ENCODE data around the gene SLC25A15. TPM values are rescaled to one million over a fixed set of nuclear protein-coding genes. Genes with fewer than 3 reads are reported as not detected.

SLC25A15 gene
- total RNA-seq, 2 experiments from 2014 or later, result 13.4 to 13.5 TPM

DNA sequence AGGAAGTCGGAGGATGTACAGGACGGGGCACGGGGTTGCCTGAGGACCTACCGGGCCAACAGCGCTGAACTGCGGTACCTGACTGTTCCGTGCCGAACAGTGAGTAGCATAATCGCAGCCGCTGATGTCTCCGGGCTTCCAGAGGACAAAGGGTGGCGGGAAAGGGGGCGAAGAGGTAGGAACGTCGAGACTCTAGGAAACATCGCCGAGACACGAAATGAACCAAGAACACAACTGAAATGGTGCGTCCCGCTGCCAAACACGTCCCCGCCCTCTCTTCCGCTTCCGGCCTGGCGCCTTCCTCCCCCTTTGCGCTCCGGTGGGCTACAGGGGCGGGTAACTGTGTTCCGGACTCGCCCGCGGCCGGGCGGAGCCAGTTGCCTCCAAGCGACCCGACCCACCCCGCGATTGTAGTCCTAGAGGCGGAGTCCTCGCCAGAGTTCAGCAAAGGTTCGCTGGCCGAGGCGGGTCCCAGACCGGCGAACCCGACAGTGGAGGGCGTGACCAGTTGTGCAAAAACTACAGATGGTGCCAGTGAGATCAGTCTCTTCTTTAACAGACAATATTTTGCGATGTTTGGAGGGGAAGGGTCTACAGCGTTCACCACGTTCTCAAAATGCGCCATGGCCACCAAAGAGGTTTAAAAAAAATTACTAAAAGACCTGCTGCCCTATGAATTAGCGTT, 18.3 kb upstream of the SLC25A15 start, which contains the start of gene MRPS31:
Gene MRPS31, minus strand, starts transcription at position 257 of the 685 bp plus-strand sequence. Its CDS starts 54 bp downstream, at position 203.
- ATAC-seq (peak; percentile 99), DNase-seq (peak; percentile 97)
- Mint-ChIP-seq H3K4me3 (peak within 1 kb of the TSS; percentile 97), H3K27ac (peak within 1 kb of the TSS; percentile 97), H3K27me3 (ENCODE audit: low read depth) (no peaks in the 10 kb centered on the region), H3K36me3 (ENCODE audit: low read depth) (peaks cover 16% of the 10 kb centered on the region), H3K9me3 (ENCODE audit: insufficient read depth) (no peaks in the 10 kb centered on the region), H3K4me1 (ENCODE audit: low read depth) (peaks cover 50% of the 10 kb centered on the region)
- POLR2A ChIA-PET, result interaction anchor here (0.9 to 1.2 kb wide), 2 partner anchors 8 to 151 kb away, joined by 3 read pairs; no protein-coding TSS in a partner anchor
- CTCF ChIA-PET, result interaction anchor here (0.6 to 2.1 kb wide), 4 partner anchors 19 to 1680 kb away, joined by 3 to 9 read pairs (median 6); partner anchors contain the start of gene SLC25A15

GRCh38 chr13:40772765-40773473, 16.5 kb upstream of the SLC25A15 start:
- ChIA-PET CTCF (interaction anchor here (2.1 kb wide), 1 partner anchor 105 kb away, joined by 9 read pairs; no protein-coding TSS in a partner anchor), POLR2A (no interaction called here)
- ATAC-seq (no peak), DNase-seq (no peak)
- Mint-ChIP-seq H3K4me1 (ENCODE audit: low read depth) (peaks cover 55% of the 10 kb centered on the region), H3K9me3 (ENCODE audit: insufficient read depth) (no peaks in the 10 kb centered on the region), H3K27me3 (ENCODE audit: low read depth) (no peaks in the 10 kb centered on the region), H3K36me3 (ENCODE audit: low read depth) (peaks cover 8% of the 10 kb centered on the region), H3K27ac (no peak overlapping the region), H3K4me3 (no peak overlapping the region)

DNA sequence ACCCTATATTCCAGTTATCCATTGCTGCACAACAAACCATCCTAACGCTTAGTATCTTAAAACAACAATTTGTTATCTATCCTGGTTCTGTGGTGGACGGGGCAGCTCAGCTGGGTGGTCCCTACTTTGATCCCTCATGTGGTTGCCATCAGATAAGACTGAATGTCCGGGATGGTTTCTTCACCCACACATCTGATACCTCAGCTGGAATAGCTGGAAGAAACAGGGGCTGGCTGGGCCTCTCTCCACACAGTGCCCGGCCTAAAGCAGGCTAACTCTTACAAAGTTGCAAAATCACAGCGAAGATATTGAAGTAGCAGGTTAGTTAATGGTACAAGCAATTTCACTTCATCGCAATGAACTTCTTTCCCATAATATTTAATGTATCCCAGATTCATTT, 14.7 kb upstream of the SLC25A15 start:
- ATAC-seq, result no peak
- ChIA-PET POLR2A (no interaction called here), CTCF (interaction anchor here (1.4 to 5.0 kb wide), 3 partner anchors 9 to 20 kb away, joined by 3 to 24 read pairs (median 4); partner anchors contain the start of gene SLC25A15)
- Mint-ChIP-seq H3K27ac (no peak overlapping the region), H3K4me1 (ENCODE audit: low read depth) (peaks cover 51% of the 10 kb centered on the region), H3K36me3 (ENCODE audit: low read depth) (peaks cover 2% of the 10 kb centered on the region), H3K4me3 (no peak overlapping the region), H3K27me3 (ENCODE audit: low read depth) (no peaks in the 10 kb centered on the region), H3K9me3 (ENCODE audit: insufficient read depth) (no peaks in the 10 kb centered on the region)
- DNase-seq, result no peak

GRCh38 chr13:40776232-40776631, 13.2 kb upstream of the SLC25A15 start:
- Mint-ChIP-seq H3K4me3 (peak overlapping the region; percentile 72), H3K9me3 (ENCODE audit: insufficient read depth) (no peaks in the 10 kb centered on the region), H3K4me1 (ENCODE audit: low read depth) (peaks cover 43% of the 10 kb centered on the region), H3K27me3 (ENCODE audit: low read depth) (no peaks in the 10 kb centered on the region), H3K36me3 (ENCODE audit: low read depth) (no peaks in the 10 kb centered on the region), H3K27ac (peak overlapping the region; percentile 100)
- peak; percentile 50 for DNase-seq
- CTCF ChIA-PET, result interaction anchor here (1.1 to 5.0 kb wide), 6 partner anchors 11 to 1091 kb away, joined by 3 to 24 read pairs (median 6); partner anchors contain the start of gene SLC25A15
- ATAC-seq, result peak; percentile 1
- POLR2A ChIA-PET, result interaction anchor here (1.2 kb wide), 1 partner anchor 13 kb away, joined by 3 read pairs; the partner anchor contains the start of gene SLC25A15

DNA sequence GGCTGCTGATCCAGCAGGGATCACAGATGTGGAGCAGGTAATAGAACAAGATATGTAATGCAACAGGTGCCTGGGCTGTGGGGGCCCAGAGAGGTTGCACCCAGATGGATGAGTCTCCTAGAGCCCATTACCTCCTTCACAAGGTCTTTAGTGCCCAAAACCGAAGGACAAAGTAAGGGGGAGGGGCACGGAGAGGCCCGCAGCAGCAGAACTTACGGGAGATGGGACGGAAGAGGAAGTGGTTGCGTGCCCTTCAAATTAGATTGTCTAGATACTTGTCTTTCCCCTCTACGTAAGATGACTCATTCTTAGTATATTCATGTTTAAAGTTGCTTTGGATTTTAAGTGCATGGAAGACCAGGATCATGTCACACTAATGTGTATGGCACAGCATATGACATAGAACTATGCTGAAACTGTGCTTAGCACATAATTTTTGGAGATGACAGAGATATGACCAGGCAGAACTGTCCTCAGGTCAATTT, 12.7 kb upstream of the SLC25A15 start:
- Mint-ChIP-seq H3K9me3 (ENCODE audit: insufficient read depth) (no peaks in the 10 kb centered on the region), H3K4me1 (ENCODE audit: low read depth) (peaks cover 41% of the 10 kb centered on the region), H3K27ac (peak overlapping the region; percentile 100), H3K36me3 (ENCODE audit: low read depth) (no peaks in the 10 kb centered on the region), H3K4me3 (peak overlapping the region; percentile 72), H3K27me3 (ENCODE audit: low read depth) (no peaks in the 10 kb centered on the region)
- DNase-seq (peak; percentile 87), ATAC-seq (peak; percentile 83)
- ChIA-PET CTCF (interaction anchor here (0.8 to 5.0 kb wide), 34 partner anchors 10 to 1095 kb away, joined by 3 to 42 read pairs (median 4); partner anchors contain the start of gene SLC25A15), POLR2A (interaction anchor here (1.2 kb wide), 1 partner anchor 388 kb away, joined by 4 read pairs; no protein-coding TSS in a partner anchor)

- Mint-ChIP-seq H3K4me1 (ENCODE audit: low read depth) (peaks cover 35% of the 10 kb centered on the region), H3K27me3 (ENCODE audit: low read depth) (no peaks in the 10 kb centered on the region), H3K4me3 (peak overlapping the region; percentile 72), H3K36me3 (ENCODE audit: low read depth) (no peaks in the 10 kb centered on the region), H3K27ac (peak overlapping the region; percentile 100), H3K9me3 (ENCODE audit: insufficient read depth) (no peaks in the 10 kb centered on the region)
- ChIA-PET CTCF (interaction anchor here (0.7 to 5.0 kb wide), 38 partner anchors 10 to 1095 kb away, joined by 3 to 42 read pairs (median 4); partner anchors contain the start of gene SLC25A15), POLR2A (interaction anchor here (0.6 to 1.2 kb wide), 5 partner anchors 11 to 834 kb away, joined by 3 to 5 read pairs (median 4); partner anchors contain the start of gene SLC25A15)
- DNase-seq, result peak; percentile 68
- peak; percentile 73 for ATAC-seq
Measured at GRCh38 chr13:40777166-40777808, 12.1 kb upstream of the SLC25A15 start.

GRCh38 chr13:40777809-40778175, 11.6 kb upstream of the SLC25A15 start:
- peaks cover 33% of the 10 kb centered on the region for H3K4me1 Mint-ChIP-seq (ENCODE audit: low read depth)
- ATAC-seq (no peak), DNase-seq (no peak)
- no peaks in the 10 kb centered on the region for H3K9me3 Mint-ChIP-seq (ENCODE audit: insufficient read depth)
- peak overlapping the region; percentile 100 for H3K27ac Mint-ChIP-seq
- no peaks in the 10 kb centered on the region for H3K36me3 Mint-ChIP-seq (ENCODE audit: low read depth)
- H3K4me3 Mint-ChIP-seq, result no peak overlapping the region
- ChIA-PET POLR2A (interaction anchor here (0.6 to 1.2 kb wide), 5 partner anchors 11 to 834 kb away, joined by 3 to 5 read pairs (median 4); partner anchors contain the start of gene SLC25A15), CTCF (interaction anchor here (0.7 to 5.0 kb wide), 33 partner anchors 9 to 1096 kb away, joined by 3 to 42 read pairs (median 5); partner anchors contain the start of gene SLC25A15)
- H3K27me3 Mint-ChIP-seq (ENCODE audit: low read depth), result no peaks in the 10 kb centered on the region

DNA sequence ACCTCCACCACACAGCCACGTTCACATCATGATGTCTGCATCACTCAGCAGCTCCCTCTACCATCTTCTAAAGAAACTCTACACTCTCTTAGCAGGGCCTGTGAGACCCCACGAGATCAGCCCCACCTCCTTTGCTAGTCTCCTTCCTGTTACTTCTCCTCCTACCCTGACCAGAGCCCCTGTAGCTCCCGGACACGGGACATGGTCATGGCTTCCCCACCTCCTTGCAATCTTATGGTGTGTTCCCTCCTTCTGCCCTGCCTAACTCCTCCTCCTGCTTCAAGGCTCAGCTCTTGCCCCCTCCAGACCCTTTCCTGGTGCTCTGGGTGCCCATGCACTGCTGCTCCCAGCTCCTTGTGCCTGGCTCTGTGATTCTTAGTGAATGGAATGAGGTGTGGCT, 10.4 kb upstream of the SLC25A15 start:
- Mint-ChIP-seq H3K27ac (peak overlapping the region; percentile 44), H3K4me3 (no peak overlapping the region), H3K36me3 (ENCODE audit: low read depth) (no peaks in the 10 kb centered on the region), H3K4me1 (ENCODE audit: low read depth) (peaks cover 33% of the 10 kb centered on the region), H3K27me3 (ENCODE audit: low read depth) (no peaks in the 10 kb centered on the region), H3K9me3 (ENCODE audit: insufficient read depth) (no peaks in the 10 kb centered on the region)
- CTCF ChIA-PET, result interaction anchor here (1.0 to 5.0 kb wide), 6 partner anchors 9 to 1093 kb away, joined by 3 to 24 read pairs (median 5); partner anchors contain the start of gene SLC25A15
- POLR2A ChIA-PET, result interaction anchor here (0.9 kb wide), 1 partner anchor 9 kb away, joined by 3 read pairs; the partner anchor contains the start of gene MRPS31
- DNase-seq (no peak), ATAC-seq (no peak)

DNA sequence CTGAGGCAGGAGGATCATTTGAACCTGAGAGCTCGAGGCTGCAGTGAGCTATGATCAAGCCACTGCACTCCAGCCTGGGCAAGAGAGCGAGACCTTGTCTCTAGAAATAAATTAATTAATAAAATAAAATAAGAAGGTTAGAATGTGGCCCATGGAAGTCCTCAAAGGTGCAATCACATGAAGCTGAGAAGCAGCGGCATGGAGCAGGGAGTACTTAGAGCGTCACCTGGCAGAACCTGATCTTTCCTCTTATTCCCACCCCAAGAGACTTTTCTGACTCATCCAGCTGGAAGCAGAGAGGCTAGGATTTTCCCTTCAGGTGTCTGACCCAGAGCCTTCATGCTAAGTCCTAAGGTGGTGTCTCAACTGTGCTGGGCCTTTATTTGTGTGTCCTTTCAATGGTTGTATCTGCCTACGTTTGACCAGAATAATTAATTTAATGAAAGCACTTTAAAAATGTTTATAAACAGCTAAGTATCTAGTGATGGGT, 9.6 kb upstream of the SLC25A15 start:
- H3K9me3 Mint-ChIP-seq (ENCODE audit: insufficient read depth), result no peaks in the 10 kb centered on the region
- H3K4me3 Mint-ChIP-seq, result no peak overlapping the region
- POLR2A ChIA-PET, result no interaction called here
- H3K27ac Mint-ChIP-seq, result no peak overlapping the region
- CTCF ChIA-PET, result interaction anchor here (1.3 to 5.0 kb wide), 4 partner anchors 10 to 111 kb away, joined by 5 to 24 read pairs (median 12); partner anchors contain the start of gene SLC25A15
- no peaks in the 10 kb centered on the region for H3K36me3 Mint-ChIP-seq (ENCODE audit: low read depth)
- H3K27me3 Mint-ChIP-seq (ENCODE audit: low read depth), result no peaks in the 10 kb centered on the region
- ATAC-seq (no peak), DNase-seq (no peak)
- H3K4me1 Mint-ChIP-seq (ENCODE audit: low read depth), result peaks cover 30% of the 10 kb centered on the region

- POLR2A ChIA-PET, result no interaction called here
- no peak overlapping the region for H3K27ac Mint-ChIP-seq
Measured at GRCh38 chr13:40780822-40781401, 8.5 kb upstream of the SLC25A15 start.

More at GRCh38 chr13:40780822-40781401, 8.5 kb upstream of the SLC25A15 start:
- Mint-ChIP-seq H3K4me1 (ENCODE audit: low read depth) (peaks cover 25% of the 10 kb centered on the region), H3K9me3 (ENCODE audit: insufficient read depth) (no peaks in the 10 kb centered on the region), H3K27me3 (ENCODE audit: low read depth) (no peaks in the 10 kb centered on the region), H3K36me3 (ENCODE audit: low read depth) (no peaks in the 10 kb centered on the region), H3K4me3 (no peak overlapping the region)
- CTCF ChIA-PET, result interaction anchor here (1.0 kb wide), 1 partner anchor 34 kb away, joined by 4 read pairs; no protein-coding TSS in a partner anchor
- no peak for DNase-seq
- no peak for ATAC-seq
